HepG2 (cell line): ENCODE data around the gene SIK3. TPM values are rescaled to one million over a fixed set of nuclear protein-coding genes. Genes with fewer than 3 reads are reported as not detected.

Experiments
- ATF5 ChIP-seq: sonication (generic); formaldehyde crosslinking; IDR thresholded peaks from 2 replicates; pipeline ENCODE4 v1.4.0; 2020; ENCODE audit warnings: mild to moderate bottlenecking, low read depth, missing genetic modification reagents
- CBX5 ChIP-seq: sonication (generic); formaldehyde crosslinking; IDR thresholded peaks from 2 replicates; pipeline ENCODE4 v1.4.0; 2020; ENCODE audit warnings: missing genetic modification reagents, borderline replicate concordance
- CHD4 ChIP-seq: fragments of 200-600 bp; sonication (generic); IDR thresholded peaks from 2 replicates; pipeline ENCODE4 v1.7.0; 2017; ENCODE audit warnings: mild to moderate bottlenecking, low read length, borderline replicate concordance
- CREM ChIP-seq, 2 experiments: sonication (generic) in 1 of 2; formaldehyde crosslinking in 1 of 2; IDR thresholded peaks; 2 replicates each; pipeline versions ENCODE4 v1.4.0 to v1.6.1; 2016 to 2020; ENCODE audit warnings: antibody characterized with exemption in 1 of 2, mild to moderate bottlenecking in 1 of 2, missing genetic modification reagents in 1 of 2
- DDIT3 ChIP-seq: sonication (generic); formaldehyde crosslinking; IDR thresholded peaks from 2 replicates; pipeline ENCODE4 v1.4.0; 2020; ENCODE audit warnings: mild to moderate bottlenecking, missing genetic modification reagents
- DZIP1 ChIP-seq: sonication (generic); formaldehyde crosslinking; IDR thresholded peaks from 2 replicates; pipeline ENCODE4 v1.5.0; 2020; ENCODE audit warnings: mild to moderate bottlenecking, missing genetic modification reagents
- EP300 ChIP-seq, 3 experiments: sonication (generic) in 1 of 3; formaldehyde crosslinking in 1 of 3; IDR thresholded peaks; 2 replicates each; pipeline versions ENCODE4 v1.5.1 to v1.6.1; 2011 to 2020; ENCODE audit warnings: low read depth in 2 of 3, low read length in 2 of 3, borderline replicate concordance in 1 of 3, improper control_type of control experiment in 1 of 3, mild to moderate bottlenecking in 1 of 3, missing genetic modification reagents in 1 of 3, moderate library complexity in 1 of 3
- HNRNPUL1 ChIP-seq: fragments of 200-400 bp; formaldehyde crosslinking; IDR thresholded peaks from 2 replicates; pipeline ENCODE4 v1.6.1; 2017; ENCODE audit warnings: low read depth, mild to moderate bottlenecking, low read length, moderate library complexity
- KDM5A ChIP-seq: fragments of 200-600 bp; sonication (generic); IDR thresholded peaks from 2 replicates; pipeline ENCODE4 v1.7.0; 2018; ENCODE audit warnings: antibody characterized with exemption, mild to moderate bottlenecking, low read length, borderline replicate concordance
- SP140L ChIP-seq: sonication (generic); formaldehyde crosslinking; IDR thresholded peaks from 2 replicates; pipeline ENCODE4 v1.4.0; 2020; ENCODE audit warnings: missing genetic modification reagents, borderline replicate concordance
- ZNF260 ChIP-seq: sonication (generic); formaldehyde crosslinking; IDR thresholded peaks from 2 replicates; pipeline ENCODE4 v1.4.0; 2020; ENCODE audit warnings: missing genetic modification reagents, low read depth, mild to moderate bottlenecking, borderline replicate concordance
- ZNF3 ChIP-seq: IDR thresholded peaks from 2 replicates; pipeline ENCODE4 v1.7.0; 2017; ENCODE audit warnings: inconsistent platforms
- ZNF367 ChIP-seq: sonication (generic); formaldehyde crosslinking; IDR thresholded peaks from 2 replicates; pipeline ENCODE4 v1.4.0; 2020; ENCODE audit warnings: missing genetic modification reagents, borderline replicate concordance
- ZNF407 ChIP-seq: sonication (generic); formaldehyde crosslinking; IDR thresholded peaks from one replicate; pipeline ENCODE4 v1.5.1; 2020; ENCODE audit warnings: mild to moderate bottlenecking, missing genetic modification reagents; ENCODE audit errors: not compliant biosample characterization
- polyA plus RNA-seq, 8 experiments: library from polyadenylated mRNA; depleted of rRNA in 3 of 8; stranded (reverse) in 7 of 8; unstranded in 1 of 8; fragments of >200 nt; fragmentation: Illumina TruSeq in 4 of 8; extraction: Trizol in 4 of 8; gene quantifications; 2 replicates each; pipeline versions ENCODE4 v1.2.1 to v1.2.3, GENCODE V29; 2011 to 2016; ENCODE audit warnings: low read depth in 4 of 8, missing spikeins in 1 of 8, mixed read lengths in 1 of 8; ENCODE audit not compliant: insufficient read depth in 1 of 8
- total RNA-seq, 5 experiments: library from RNA; depleted of rRNA; stranded (reverse); fragments of >200 nt; fragmentation: Illumina TruSeq; extraction: Trizol; gene quantifications; 2 replicates each; pipeline ENCODE4 v1.2.3, GENCODE V29; 2016; ENCODE audit warnings: low read depth in 1 of 5

SIK3 gene
- total and polyA plus RNA-seq, 2 of the 13 experiments (the other 11 are each of a cell fraction or from before 2014, with no cell fraction given), result 5.7 to 9.8 TPM

GRCh38 chr11:116837231-116838091 is 260.8 kb downstream of the SIK3 start, which contains the start of gene APOA1 (continued):
- TF ChIP-seq ZNF407 (CRISPR knock-in tag) (peak; percentile 67), EP300 (IDR thresholded peaks at IDR 0.05; ENCODE audit: low read depth in 2 of 2, low read length in 2 of 2) (peak; percentile 91 to 95; a peak in 3 of 4 replicates), EP300 (CRISPR knock-in tag; IDR thresholded peaks at IDR 0.05; ENCODE audit: borderline replicate concordance) (peak; percentile 90), SP140L (CRISPR knock-in tag) (no peak), ATF5 (CRISPR knock-in tag) (no peak), ZNF260 (CRISPR knock-in tag) (no peak), KDM5A (no peak), DDIT3 (CRISPR knock-in tag) (no peak), CHD4 (no peak), CREM (IDR thresholded peaks at IDR 0.05) (peak; percentile 89), CREM (CRISPR knock-in tag; IDR thresholded peaks at IDR 0.05) (no peak), ZNF367 (CRISPR knock-in tag) (no peak), CBX5 (CRISPR knock-in tag) (peak; percentile 60; the same call in 1 of the 2 replicates), DZIP1 (CRISPR knock-in tag) (0 out of 2 replicates have a peak, but pooled peaks have one; percentile 40), ZNF3 (CRISPR knock-in tag) (0 out of 2 replicates have a peak, but pooled peaks have one; percentile 26), HNRNPUL1 (no peak)
